Measurements from ENCODE around the gene CAPRIN2.

Gene CAPRIN2, protein sequence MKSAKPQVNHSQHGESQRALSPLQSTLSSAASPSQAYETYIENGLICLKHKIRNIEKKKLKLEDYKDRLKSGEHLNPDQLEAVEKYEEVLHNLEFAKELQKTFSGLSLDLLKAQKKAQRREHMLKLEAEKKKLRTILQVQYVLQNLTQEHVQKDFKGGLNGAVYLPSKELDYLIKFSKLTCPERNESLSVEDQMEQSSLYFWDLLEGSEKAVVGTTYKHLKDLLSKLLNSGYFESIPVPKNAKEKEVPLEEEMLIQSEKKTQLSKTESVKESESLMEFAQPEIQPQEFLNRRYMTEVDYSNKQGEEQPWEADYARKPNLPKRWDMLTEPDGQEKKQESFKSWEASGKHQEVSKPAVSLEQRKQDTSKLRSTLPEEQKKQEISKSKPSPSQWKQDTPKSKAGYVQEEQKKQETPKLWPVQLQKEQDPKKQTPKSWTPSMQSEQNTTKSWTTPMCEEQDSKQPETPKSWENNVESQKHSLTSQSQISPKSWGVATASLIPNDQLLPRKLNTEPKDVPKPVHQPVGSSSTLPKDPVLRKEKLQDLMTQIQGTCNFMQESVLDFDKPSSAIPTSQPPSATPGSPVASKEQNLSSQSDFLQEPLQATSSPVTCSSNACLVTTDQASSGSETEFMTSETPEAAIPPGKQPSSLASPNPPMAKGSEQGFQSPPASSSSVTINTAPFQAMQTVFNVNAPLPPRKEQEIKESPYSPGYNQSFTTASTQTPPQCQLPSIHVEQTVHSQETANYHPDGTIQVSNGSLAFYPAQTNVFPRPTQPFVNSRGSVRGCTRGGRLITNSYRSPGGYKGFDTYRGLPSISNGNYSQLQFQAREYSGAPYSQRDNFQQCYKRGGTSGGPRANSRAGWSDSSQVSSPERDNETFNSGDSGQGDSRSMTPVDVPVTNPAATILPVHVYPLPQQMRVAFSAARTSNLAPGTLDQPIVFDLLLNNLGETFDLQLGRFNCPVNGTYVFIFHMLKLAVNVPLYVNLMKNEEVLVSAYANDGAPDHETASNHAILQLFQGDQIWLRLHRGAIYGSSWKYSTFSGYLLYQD
- 58.8 to 116 (median 86.1) reads per million in 4 experiments for total RNA-seq

DNA sequence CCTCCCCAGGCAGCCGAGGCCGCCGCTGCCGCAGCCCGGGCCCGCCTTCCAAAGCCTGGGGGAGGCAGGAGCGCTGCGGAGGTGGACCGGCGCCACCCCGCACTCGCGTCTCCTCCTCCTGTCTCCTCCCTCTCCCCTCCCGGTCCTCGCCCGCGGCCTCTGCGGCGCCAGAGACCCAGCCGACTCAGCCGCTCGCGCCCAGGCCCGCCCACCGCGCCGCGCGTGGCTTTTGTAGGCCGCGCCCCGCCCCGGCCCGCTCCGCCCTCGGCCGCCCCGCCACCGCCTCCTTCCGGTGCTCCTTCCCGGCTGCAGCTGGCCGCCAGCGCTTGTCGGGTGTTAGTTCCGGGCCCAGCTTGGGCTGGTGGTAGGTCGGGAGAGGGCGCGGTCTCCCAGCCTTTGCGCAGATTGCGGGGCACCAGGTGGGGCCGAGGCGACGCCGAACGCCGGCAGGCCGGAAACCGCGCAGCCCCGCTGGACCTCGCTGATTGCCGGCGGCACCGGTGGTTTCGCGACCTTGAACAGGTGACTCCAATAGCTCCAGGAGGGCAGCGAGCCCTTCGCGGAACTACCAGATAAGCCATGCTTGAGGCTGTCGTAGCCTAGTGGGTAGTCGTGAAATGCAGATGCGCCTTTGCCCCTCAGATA, at the start of gene CAPRIN2:
Gene CAPRIN2, minus strand, starts transcription at position 202 of the 645 bp plus-strand sequence. CDS start 1,431 bp downstream, outside the sequence.
- DNase-seq, result peak; percentile 86

DNA sequence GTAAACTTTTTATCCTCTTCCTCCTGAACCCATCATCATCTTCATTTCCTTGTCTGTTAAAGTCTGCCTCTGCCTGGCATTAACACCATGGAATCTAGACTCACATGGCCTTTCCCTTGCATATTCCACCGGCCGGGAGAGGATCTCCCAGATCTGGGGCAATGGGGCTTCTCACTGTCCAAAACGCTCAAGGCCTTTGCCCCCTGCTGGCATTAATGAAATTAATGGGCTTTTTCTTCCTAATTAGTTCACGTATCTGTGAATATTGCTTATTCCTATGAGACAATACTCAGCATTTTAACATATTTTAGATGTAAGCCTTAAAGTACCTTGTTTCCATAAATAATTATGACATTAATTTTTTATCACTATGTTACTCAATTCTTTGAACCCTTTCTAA, 42.9 kb upstream of the CAPRIN2 start:
- no peak for DNase-seq

DNA sequence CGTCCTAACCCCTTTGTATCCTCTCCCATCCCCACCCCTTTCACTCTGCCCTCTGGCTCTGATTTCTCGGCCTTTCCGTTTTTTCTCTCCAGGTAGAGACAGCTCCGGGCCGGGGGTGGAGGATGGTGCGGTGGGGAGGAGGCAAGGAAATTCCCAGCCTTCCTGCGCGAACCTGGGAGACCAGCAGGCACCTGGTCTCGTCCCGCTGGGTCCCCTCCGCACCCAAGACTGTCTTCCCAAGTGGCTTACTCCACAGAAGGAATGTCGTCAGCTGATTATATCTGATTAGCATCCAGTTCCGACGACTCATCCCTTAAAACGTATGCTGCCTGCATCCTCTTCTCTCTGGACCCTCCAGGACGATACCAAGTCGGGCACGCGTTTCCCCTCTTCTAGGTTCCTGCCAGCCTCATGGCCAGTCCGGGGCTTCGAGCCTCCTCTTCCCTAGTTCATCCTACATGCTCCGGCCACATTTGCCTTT, 42.2 kb upstream of the CAPRIN2 start:
- DNase-seq, result no peak

DNA sequence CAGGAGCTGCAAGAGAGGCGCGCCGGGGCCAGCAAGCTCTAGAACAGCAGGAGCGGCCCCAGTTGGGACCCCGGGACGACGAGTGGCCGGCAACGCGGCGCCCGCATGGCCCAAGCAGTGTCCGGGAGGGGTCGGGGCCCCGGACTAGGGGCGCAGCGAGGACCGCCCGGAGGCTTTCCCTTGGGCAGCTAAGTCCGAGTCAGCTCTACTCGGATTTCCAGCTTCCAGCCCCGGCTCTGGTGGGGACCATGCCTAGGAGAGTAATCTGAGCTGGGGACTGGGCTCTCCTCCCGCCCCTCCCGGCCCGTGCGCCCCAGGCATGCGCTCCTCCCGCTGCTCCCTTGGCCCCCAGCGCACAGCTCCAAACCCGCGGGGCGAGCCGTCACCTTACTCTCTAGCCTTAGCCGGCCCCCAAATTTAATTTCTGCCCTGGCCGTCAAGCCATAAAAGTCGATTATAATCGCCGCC, 41.6 kb upstream of the CAPRIN2 start:
- no peak for DNase-seq

DNA sequence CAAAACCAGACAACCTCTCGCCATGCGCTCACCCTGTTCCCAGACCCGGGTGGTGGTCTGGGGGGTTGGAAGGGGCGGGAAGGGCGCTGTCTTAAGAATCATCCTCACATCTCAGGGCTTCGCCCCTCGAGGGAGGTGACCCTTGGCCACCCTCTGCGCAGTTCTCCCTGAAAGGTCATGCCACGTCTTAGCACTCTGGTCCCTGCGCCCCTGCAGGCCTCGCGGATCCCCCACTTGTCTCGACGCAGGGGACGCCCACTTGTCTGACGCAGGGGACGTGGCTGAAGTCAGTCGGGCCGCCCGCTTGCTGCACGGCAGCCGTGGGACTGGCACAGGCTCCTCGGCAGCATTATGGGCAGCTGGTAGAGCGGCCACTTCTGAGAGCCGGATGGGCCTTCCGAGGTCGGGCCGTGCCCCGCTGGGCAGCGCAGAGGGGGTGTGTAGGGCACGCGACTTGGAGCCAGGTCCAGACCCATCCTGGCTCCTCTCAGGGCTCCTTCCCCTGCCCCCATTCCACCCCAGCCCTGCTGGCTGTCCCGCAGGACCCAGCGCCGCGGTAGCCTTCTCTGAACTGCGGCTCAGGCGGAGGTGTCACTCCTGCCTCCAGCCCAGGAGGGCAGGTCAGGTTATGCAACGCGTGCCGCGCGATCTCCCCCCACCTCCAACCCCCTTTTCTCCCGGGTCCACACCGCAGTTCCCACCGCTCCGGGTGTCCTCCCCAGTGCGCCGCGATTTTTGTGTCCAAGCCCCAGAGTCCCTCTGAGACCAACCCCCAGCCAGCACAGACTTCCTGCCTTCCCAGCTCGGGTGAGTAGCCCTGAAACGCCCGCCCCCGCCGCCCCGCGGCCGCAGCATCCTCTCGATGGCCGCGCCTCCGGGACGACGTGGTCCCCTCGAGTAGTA, 40.9 kb upstream of the CAPRIN2 start:
- DNase-seq, result no peak

DNA sequence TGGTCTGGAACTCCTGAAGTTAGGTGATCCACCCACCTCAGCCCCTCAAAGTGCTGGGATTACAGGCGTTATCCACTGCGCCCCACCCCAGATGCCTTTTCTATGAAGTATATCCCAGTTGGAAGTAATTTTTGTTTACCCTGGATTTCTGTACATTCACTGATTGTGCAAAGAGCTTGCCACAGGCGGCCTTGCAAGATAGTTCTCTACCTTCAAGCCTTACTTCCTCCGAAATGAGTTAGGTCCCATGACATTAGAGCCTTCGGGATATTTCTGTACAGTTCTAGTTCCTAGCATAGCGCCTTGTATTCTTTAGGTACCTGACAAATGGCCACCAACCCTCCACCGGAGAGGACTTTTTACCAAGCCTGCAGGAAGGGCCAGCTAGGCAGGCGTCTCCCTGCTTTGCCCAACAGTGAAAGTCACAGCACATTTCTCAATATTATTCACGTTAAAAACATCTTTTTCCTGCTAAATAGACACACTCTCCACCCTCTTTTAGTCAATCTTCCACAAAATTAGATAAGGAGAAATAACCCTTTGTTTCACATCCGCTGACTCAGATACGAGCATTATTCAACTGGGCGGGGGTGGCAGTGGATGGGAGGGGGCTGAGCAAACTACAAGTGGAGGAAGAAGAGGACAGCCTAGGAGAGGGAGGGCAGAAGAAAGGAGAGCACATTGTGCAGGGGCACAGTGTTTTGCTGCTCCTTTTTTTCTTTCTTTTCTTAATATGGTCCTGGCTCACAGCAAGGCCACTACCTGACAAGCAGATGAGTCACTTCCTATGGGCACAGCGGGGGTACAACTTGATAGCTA, 40.0 kb upstream of the CAPRIN2 start:
- no peak for DNase-seq

DNA sequence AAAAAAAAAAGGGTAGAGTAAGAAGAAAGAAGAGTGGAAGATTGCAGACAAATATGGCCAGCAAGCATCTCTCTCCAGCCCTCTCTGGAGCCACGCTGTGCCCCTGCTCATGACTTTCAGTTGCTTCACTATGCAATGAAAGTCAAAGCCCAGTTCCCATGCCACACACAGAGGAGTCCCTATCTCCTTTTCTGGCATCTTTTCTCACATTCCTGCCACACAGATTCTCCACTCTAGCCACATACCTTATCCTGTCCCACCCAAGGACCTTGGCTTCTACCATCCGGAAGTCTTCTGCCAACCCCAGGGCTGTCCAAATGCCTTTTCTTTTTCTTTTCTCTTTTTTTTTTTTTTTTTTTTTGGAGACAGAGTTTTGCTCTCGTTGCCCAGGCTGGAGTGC, 39.3 kb upstream of the CAPRIN2 start:
- no peak for DNase-seq

DNA sequence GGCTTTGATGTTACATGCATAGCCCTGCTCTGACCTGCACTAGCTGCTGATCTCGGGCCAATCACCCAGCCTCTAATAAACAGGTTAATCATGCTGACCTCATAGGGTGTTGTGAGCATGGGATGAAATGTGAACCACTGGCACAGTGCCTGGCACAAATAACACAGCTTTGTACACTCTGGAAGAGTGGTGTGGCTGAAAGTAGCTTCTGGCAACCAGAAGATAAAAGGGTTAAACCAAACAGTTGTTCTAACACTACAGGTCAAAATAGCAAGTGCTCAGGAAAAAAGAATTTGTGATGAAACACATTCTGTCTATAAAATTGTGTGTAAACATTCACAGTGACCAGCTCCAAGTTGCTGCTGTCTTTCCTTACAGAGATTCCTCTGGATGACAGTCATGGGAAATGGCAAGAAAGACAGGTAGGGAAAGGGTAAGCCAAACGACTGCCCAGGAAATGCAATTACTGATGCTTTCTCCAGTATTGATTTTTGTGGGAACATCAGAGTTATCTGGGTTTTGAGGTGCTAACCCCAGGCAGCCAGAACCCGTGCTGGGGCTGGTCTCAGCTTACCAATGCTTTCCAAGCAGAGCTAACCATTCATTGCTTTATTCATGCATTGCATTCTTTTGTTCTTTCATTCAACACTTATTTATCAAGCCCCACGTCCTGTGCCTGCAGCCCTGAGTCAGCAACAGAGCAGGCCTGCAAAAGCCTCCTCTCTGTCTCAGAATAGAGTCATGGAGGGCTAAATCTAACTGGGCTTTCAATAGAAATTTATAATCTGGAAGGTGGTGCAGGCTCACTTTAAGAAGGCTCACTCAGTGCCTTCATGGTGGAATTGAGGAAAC, 38.1 kb upstream of the CAPRIN2 start:
- DNase-seq, result no peak

DNA sequence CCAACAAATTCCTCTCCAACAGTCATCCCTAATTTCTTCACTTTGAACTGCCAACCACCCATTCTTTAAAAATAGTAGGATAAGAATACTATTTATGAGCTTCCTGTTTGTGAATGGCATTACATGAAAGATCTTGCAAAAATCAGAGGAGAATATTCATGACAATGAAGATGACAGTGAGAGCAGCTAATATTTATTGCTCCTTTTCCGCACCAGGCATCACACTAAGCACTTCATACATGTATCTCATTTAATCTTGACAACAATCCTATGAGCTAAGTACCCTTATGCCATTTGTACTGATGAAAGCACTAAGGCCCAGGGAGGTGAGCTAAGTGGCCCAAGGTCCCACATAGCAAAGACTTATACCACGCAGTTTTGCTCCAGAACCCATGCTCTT, 37.3 kb upstream of the CAPRIN2 start:
- no peak for DNase-seq

DNA sequence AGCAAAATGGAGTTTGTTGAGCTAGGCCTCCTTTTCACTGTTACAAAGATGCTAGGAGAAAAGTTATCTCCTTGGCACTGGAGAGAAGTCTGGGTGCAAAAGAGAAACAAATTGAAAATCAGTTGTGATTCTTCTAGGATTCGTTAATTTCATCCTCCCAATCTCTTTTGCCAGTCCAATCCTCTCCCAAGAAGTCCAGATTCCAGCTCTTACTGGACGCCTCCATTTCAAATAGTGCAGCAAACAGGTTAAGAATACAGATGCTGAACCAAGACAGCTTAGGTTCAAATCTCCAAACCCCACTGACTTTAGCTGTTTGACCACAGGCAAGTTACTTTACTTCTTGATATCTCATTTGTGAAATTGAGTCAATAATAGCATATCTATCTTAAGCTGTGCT, 34.0 kb upstream of the CAPRIN2 start:
- no peak for DNase-seq

DNA sequence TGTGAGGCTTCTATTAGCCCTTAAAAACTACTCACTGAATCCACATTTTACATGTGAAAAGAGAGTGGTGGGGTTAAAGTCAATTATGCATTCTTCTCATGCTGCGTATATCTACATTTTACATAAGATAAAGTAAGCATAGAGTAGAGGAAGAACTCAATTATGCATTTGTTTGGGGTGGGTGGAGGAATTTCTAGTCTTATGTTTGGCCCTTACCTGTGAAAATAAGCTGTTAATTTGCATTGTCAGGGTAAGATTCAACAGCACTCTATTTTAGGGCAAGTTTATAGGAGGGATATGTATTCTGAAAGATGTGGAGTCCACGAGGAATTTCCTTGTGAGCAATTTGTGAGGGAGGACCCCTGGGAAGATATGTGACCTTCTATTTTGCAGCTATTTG, 30.9 kb upstream of the CAPRIN2 start:
- no peak for DNase-seq

DNA sequence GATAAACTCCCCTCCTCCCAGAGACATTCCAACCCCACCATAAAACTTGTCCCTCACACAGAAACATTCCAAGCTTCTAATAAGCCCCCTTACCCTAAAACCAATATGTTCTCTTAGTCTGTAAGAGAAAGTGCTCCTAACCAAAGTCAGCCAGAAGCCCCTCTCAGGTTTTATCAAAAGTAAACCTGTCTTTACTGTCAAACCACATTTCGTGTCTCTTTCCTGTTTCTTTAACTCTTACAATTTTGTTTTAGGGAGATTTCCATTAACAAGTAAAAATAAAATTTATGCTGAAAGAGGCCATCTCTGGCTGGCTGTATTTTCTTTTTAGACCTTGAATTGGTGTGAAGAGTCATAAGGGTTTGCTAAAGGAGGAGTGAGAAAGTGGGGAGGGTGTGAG, 29.8 kb upstream of the CAPRIN2 start:
- DNase-seq, result no peak

DNA sequence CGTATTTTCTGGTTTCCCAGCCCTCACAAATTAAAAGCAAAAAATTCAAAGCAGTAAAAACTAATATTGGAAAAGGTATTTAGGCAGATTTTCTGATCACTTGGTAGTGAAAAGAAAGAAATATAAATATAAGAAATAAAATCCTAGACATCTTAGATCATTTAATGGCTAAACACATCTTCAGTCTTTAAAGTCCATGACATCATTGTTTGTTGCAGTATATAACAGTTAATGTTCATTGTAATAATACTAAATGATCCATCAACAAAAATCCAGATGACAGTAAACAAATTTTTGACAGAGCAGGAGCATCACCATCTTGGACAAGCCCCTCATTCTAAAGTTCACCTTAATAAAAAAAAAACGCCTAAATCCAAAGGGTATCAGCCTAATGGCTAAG, 29.2 kb upstream of the CAPRIN2 start:
- DNase-seq, result no peak

DNA sequence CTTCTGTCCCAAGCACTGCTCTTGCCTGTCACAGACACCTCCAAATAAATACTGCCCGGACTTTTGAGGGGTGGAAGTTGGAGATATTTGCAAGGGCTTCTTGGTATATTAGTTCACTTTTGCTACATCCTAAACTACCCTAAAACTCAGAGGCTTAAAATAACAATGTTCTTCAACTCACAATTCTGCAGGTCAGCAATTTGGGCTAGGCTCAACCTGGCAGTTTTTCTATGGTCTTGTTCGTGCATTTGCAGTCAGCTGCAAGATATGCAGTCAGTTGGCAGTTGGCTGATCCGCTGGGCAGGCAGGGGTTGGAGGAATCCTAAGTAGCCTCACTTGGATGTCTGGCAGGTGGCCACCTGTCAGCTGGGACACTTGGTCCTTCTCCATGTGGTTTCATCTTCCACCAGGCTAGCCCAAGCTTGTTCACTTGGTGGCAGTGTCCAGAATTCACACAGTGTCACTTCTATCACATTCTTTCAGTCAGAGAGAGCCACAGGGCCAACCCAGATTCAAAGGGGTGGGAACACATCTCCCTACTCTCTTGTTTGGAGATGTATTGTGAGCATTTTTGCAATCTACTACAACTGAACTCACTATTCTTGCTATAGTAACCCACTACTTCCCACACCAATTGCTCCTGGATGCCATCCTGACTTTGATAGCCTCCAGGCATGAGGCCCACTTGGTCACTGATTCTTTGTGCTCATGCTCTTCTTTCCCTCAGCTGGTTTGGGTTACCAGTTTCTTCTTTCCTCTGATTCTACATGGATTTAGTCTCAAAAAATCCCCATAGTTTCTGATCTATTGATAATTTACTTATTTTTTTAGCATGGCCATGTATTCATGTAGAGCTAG, 27.8 kb upstream of the CAPRIN2 start:
- no peak for DNase-seq

DNA sequence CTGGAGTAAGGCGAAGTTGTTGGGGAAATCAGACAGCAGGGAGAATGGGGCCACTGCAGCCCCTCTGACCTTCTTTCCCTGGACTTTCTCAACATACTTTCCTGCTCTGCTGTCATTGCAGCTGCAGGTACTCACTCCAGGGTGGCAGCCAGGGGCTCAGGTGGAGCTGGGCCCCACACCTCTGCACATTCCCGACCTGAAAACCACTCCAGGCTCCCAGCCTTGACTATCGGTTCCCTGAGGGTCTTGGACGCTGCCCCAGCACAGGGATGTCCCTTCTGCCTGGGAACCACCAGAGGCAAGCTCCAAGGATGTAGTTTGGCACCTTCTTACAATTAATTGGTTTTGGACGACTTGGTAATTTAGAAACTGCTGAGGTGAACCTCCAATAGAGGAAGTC, 24.8 kb upstream of the CAPRIN2 start:
- no peak for DNase-seq

DNA sequence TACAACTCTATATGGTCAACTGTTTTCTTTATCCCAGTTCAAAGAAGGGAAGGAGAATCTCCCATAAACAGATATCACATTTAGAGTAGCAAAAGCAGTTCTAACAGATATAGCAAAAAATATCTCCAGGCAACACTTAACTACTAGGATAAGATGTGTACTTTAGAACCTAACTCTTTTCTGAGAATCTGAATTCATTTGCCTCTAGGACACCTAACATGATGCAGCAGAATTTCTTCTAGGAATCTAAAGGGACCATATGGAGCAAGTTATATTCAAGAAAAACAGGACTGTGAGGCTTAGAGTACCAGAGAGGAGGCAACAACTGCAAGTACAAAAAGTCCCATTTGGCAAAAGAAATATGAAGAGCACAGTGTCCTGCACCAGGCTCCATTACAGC, 24.4 kb upstream of the CAPRIN2 start:
- DNase-seq, result no peak

DNA sequence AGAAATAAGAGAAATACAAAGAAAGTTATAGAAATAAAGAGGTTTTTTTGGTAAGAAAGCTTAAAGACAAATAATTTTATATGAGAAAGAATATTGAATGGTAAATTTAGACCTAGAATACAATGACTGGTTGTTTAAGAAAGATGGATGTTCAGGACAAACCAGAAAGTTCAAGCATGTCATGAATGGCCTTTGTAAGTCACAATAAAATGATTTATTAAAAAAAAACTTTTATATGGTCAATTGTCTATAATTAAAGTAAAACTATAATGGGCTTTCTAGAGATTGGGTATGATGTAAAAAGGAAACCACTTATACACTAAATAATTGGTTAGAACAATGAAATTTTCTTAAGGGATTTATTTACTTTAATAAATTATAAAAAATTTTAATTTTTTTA, 19.8 kb upstream of the CAPRIN2 start:
- no peak for DNase-seq

DNA sequence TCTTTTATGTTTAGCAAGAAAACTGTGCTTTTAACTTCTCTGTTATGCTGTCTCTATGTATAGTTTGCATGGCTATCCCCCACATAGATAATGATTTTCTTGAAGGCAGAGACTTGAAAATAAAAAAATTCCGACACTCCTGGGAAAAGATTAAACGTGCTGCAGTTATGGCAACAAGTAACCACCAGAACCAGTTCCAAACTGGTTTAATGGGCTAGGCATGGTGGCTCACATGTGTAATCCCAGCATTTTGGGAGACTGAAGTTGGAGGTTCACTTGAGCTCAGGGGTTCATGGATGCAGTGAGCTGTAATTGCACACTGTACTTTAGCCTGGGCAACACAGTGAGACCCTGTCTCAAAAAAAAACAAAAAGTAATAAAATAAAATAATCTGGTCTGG, 15.1 kb upstream of the CAPRIN2 start:
- no peak for DNase-seq

DNA sequence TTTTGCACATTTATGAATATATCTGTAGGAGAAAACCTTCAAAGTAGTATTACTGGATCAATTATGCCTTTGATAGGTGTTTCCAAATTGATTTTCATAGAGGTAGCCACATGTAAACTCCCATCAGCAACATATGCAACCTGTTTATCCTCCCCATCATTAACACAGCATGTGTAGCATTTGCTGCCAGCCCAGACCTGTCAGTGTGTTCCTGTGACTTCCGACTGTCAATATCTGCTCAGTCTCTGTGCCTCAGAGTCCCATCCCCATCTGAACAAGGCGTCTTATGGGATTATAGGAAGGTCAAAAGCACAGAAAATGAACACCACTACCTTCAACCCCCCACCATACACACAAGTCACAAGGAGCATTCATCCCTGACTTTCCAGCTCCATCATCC, 9.5 kb upstream of the CAPRIN2 start:
- DNase-seq, result no peak
